Activated T-cell treated with anti-CD3 and anti-CD28 coated beads, Interleukin-2, amount 50 U/mL, for 1 hour (primary cell): ENCODE measurements around the gene KRTAP24-1.

Experiments used
- DNase-seq: peaks from one replicate; pipeline ENCODE4 v3.0.0-alpha.2; 2020

The KRTAP24-1 gene

DNA sequence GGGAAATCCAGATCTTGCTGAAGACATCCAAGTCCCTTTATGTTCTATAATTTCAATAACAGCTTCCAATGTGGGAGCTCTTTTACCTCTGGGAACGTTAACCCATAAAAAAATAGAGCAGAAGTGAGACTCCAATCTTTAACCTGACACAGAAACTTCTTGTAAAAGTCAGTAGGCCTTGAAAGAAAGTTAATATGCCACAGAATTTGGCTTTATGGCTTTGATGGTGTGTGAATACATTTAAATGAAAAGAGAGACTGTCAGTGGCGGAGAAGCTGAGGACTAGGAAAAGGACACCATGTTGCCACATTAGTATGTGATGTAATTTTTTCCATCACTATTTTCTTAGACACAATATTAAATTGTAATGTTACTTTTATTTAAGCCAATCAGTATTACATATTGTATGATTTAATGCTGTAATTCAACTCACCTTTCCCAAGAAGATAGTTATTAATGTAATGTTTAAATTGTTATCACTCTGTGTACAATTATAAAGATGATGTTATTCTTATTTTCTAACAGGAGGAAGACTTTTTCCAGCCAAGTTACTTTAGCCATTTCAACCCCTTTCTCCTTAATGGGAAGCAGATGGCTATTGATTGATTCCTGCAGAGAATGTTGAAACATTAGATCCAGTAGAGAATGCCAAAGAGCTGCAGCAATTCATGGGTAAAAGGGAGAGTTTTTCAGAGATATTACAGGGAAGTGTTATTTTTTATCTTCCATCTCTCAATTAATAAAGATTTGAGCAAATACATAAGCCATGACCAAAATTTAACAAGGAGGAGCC, 49.3 kb downstream of the KRTAP24-1 start:
- DNase-seq, result no peak

DNA sequence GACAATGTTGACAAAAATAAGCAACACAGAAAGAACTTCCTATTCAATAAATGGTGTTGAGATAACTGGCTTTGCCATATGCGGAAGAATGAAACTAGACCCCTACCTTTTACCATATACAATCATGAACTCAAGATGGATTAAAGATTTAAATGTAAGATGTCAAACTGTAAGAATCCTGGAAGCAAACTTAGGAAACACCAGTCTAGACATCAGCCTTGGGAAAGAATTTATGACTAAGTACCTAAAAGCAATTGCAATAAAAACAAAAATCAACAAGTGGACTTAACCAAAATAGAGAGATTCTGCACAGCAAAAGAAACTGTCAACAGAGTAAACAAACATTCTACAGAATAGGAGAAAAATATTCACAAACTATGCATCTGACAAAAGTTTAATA, 50.7 kb downstream of the KRTAP24-1 start:
- no peak for DNase-seq
